Body of pancreas (tissue), 4 donors: ENCODE measurements around the gene EFCAB6. TPM values are rescaled to one million over a fixed set of nuclear protein-coding genes. Genes with fewer than 3 reads are reported as not detected.

Experiments
- ATAC-seq: fragments of 150-250 bp; one replicate; pipeline ENCODE4 v1.9.1; 2016
- DNase-seq, 4 donors: peaks; one replicate each; pipeline ENCODE4 v3.0.0-alpha.2; 2019
- H3K27ac ChIP-seq, 4 donors: fragments of 200-600 bp; sonication (generic); 1 replicate in 3 of 4; 2 replicates in 1 of 4; pipeline versions ENCODE4 v1.5.1 to v1.6.1; 2016 to 2019; ENCODE audit warnings: mild to moderate bottlenecking in 1 of 4, mixed read lengths in 1 of 4, moderate library complexity in 1 of 4
- H3K27me3 ChIP-seq, 2 donors: fragments of 200-600 bp; sonication (generic); one replicate each; pipeline ENCODE4 v1.6.0; 2016; ENCODE audit warnings: mild to moderate bottlenecking in 1 of 2
- H3K36me3 ChIP-seq, 2 donors: fragments of 200-600 bp; sonication (generic); replicated peaks in 1 of 2; 2 replicates each; pipeline ENCODE4 v1.5.1; 2016; ENCODE audit warnings: low read depth in 2 of 2; ENCODE audit not compliant: insufficient read depth in 1 of 2
- H3K4me1 ChIP-seq: fragments of 200-600 bp; sonication (generic); one replicate; pipeline ENCODE4 v1.6.0; 2016
- H3K4me3 ChIP-seq, 2 donors: fragments of 200-600 bp; sonication (generic); 1 replicate in 1 of 2; 2 replicates in 1 of 2; pipeline ENCODE4 v1.5.1; 2016 to 2019
- H3K9me3 ChIP-seq, 3 donors: fragments of 200-600 bp; sonication (generic); 1 replicate in 2 of 3; 2 replicates in 1 of 3; pipeline ENCODE4 v1.5.1; 2016
- POLR2A ChIP-seq, 3 donors: fragments of 450-650 bp; IDR thresholded peaks; one replicate each; pipeline ENCODE4 v1.6.1; 2016; ENCODE audit warnings: antibody characterized with exemption in 3 of 3, mild to moderate bottlenecking in 2 of 3
- WGBS, 2 donors: methylation state at CpG; one replicate each; pipeline ENCODE4 v1.1.5; 2017; 5-methylcytosine and 5-hydroxymethylcytosine counted together
- intact Hi-C: fragments of 100-400 bp; cut with DNase I; formaldehyde crosslinking; loops from one replicate; pipeline ENCODE4 v1.15.1; 2023
- total RNA-seq, 2 donors: library from RNA; depleted of rRNA; stranded (reverse); fragments of >200 nt; gene quantifications; one replicate each; pipeline ENCODE4 v1.1.0, GENCODE V29; 2016
- TF ChIP-seq, protein P1 (sequence below), 7 experiments: fragments of 450-650 bp in 4 of 7; fragments of 200-600 bp in 3 of 7; sonication (generic) in 3 of 7; IDR thresholded peaks; one replicate each; pipeline ENCODE4 v1.5.1; 2016 to 2019; ENCODE audit warnings: antibody characterized with exemption in 7 of 7

EFCAB6 gene
- total RNA-seq, 2 donors from 2014 or later, result 4.0 to 4.4 TPM

DNA sequence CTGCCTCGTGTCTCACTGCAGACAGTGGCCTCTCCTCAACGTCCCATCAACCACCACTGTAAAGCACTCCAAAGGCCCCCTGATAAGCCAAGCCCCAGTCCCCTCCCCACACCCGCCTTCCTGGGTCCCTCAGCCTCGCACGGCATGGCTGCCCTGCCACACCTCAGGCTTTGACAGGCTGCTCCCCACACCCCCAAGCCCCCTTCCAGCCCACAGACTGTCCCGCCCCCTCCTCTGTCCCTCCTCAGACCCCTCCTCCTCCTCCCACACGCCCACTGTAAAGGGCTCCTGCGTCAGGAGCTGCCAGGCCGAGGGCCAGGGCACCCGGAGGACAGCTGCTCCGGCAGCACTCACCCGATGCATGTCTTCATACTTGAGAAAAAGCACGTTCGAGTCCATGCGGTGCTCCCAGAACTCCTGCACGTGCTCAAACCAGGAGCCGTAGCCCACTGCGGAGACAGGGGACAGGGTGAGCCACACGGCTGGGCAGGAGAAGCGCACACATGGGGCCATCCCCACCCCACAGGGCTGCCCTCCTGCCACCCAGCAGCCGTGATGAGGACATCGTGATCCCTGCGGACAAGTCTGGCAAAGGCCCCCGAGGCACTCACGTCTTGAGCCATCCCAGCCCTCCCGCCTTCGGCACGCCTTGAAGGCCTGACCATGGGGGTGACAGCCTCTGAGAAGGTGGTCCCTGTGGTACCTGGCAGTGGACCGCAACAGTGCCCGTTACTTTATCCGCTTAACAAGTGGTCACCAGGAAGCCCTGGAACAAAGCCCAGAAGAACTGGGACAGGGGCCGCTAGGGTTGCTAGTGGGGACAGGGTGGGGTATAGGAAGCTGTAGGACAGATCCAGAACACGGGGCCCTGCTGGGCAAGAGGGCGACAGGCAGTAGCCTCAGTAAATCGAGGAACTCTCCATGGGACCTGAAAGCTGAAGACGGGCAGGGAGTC, 21.5 kb upstream of the EFCAB6 start:
- intact Hi-C loops, result no loop called here
- DNase-seq (no peak), ATAC-seq (no peak)
- TF ChIP-seq POLR2A (IDR thresholded peaks at IDR 0.05), result no peak
- TF ChIP-seq, protein P1, sequence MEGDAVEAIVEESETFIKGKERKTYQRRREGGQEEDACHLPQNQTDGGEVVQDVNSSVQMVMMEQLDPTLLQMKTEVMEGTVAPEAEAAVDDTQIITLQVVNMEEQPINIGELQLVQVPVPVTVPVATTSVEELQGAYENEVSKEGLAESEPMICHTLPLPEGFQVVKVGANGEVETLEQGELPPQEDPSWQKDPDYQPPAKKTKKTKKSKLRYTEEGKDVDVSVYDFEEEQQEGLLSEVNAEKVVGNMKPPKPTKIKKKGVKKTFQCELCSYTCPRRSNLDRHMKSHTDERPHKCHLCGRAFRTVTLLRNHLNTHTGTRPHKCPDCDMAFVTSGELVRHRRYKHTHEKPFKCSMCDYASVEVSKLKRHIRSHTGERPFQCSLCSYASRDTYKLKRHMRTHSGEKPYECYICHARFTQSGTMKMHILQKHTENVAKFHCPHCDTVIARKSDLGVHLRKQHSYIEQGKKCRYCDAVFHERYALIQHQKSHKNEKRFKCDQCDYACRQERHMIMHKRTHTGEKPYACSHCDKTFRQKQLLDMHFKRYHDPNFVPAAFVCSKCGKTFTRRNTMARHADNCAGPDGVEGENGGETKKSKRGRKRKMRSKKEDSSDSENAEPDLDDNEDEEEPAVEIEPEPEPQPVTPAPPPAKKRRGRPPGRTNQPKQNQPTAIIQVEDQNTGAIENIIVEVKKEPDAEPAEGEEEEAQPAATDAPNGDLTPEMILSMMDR (IDR thresholded peaks at IDR 0.05), result no peak
- WGBS, 2 donors, result 71 to 72% methylated on average over 19 to 33 of the region's 36 CpGs
- H3K4me3 ChIP-seq, result no peak overlapping the region
- no peaks in the 10 kb centered on the region for H3K36me3 ChIP-seq
- H3K27ac ChIP-seq, result no peak overlapping the region
- no peaks in the 10 kb centered on the region for H3K9me3 ChIP-seq
- no peaks in the 10 kb centered on the region for H3K27me3 ChIP-seq
- H3K4me1 ChIP-seq, result no peaks in the 10 kb centered on the region

DNA sequence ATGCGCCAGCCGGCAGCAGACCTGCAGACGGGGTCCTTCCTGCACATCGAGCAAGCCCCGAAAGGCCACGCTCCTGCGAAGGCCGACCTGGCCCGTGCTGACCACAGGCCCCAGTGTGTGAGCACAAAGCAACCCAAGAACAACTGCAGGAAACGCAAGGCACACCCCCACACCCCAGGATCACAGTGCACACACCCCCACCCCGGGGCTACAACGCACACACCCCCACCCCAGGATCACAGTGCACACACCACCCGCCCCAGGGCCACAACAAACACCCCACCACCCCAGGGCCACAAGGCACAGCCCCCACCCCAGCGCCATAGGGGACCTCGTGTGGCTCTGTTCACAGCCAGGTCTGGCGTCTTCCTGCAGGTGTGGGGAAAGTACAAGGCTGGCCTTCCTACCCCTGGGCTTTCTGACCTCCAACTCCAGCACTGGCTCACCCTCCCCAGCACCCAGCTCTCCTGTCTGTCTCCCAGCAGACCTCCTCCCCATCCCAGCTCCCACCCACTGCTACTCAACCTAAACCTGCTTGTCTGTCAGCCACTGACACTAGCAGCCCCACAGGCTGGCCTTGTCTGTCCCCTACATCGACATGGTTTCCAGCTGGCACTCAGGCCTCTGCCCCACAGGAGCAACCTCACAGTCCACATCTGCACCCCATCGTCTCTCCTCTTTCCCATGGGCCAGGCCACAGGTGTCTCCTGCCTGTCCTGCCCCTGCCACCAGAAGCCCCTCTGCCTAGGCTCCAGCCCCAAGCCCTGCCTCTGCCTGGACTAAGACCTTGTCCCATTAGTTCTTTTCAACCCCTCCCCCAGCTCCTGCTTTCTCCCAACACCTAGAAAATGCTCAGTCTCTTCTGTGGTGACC, 20.5 kb upstream of the EFCAB6 start:
- no peak for ATAC-seq

DNA sequence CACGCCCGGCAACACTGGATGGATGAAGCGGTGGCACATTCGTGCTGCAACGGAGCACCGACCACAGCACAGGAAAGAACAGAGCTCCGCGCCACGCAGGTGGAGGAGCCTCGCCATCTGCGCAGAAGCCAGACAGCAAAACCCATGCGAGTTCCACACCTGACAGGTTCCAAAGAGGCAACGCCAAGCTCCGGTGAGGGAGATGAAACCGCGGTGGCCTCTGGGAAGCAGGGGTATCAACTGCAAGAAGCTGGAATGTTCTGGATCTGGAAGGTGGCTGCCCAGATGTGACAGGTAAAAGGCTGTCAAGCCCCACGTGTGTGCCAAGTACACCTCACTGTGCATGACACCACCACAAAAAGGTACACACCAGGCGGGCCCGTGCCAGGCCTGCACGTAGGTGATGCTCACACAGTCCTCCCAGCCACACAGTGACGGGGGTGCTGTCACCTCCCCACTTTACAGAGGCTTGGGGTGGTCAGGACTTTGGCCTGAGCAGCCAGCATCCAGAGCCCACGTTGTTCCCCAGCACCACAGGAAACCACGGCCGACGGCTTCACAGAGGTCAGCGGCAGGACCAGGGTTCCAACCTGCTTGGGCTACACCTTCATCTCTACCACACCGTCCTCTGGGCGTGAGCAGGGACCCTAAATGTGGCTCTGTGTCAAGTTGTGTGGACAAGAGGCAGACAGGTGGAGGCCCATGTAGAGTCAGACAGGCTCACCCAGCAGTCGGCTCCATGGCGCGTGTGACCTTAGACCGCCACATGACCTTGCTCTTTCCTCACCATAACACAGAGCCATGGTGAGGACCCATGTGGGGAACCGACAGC, 19.7 kb upstream of the EFCAB6 start:
- Histone ChIP-seq H3K36me3 (no peaks in the 10 kb centered on the region), H3K4me1 (no peaks in the 10 kb centered on the region), H3K27me3 (no peaks in the 10 kb centered on the region), H3K9me3 (no peaks in the 10 kb centered on the region), H3K27ac (no peak overlapping the region), H3K4me3 (no peak overlapping the region)
- WGBS, 2 donors, result 81 to 88% methylated on average over 22 to 33 of the region's 33 CpGs
- no peak for TF ChIP-seq POLR2A (IDR thresholded peaks at IDR 0.05)
- TF ChIP-seq, protein P1 (IDR thresholded peaks at IDR 0.05), result no peak
- intact Hi-C loops, result no loop called here
- ATAC-seq (no peak), DNase-seq (no peak)

More for the DNA sequence above, 20.5 kb upstream of the EFCAB6 start:
- H3K27me3 ChIP-seq, result no peaks in the 10 kb centered on the region
- H3K4me3 ChIP-seq, result no peak overlapping the region
- WGBS, 2 donors, result 72 to 75% methylated on average over 14 of the region's 18 CpGs
- H3K27ac ChIP-seq, result no peak overlapping the region
- H3K4me1 ChIP-seq, result no peaks in the 10 kb centered on the region
- TF ChIP-seq POLR2A (IDR thresholded peaks at IDR 0.05), result no peak
- TF ChIP-seq, protein P1 (IDR thresholded peaks at IDR 0.05), result no peak
- no peak for DNase-seq
- no peaks in the 10 kb centered on the region for H3K9me3 ChIP-seq
- intact Hi-C loops, result no loop called here
- no peaks in the 10 kb centered on the region for H3K36me3 ChIP-seq

DNA sequence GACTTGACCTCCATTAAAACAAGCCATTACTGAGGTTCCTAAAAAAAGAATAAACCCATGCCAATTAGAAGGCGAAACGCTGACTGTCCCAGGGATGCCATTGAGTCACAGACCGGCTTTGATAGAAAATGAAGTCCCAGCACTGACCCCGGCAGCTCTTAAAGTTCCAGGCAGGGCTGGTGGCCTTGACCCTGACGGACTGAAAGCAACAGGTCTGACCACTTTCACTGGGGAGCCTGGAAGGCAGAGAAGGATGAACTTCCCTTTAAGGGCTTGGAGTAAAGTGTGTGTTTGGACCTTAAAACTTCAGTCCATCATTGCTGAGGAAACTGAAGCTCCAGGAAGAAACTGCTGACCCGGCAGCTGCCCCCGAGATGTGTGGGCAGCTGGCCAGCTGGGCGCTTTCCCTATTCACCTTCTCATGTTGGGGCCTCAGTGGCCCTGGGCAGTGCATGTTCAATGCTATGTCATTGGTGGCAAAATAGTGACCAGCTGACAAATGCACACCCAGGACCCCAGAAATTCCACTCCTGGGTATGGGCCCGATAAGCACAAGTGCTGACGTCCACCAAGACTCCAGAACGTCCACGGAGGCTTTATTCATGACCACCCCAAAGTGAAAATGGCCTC, 18.9 kb upstream of the EFCAB6 start:
- Histone ChIP-seq H3K36me3 (no peaks in the 10 kb centered on the region), H3K27ac (no peak overlapping the region), H3K4me3 (no peak overlapping the region), H3K27me3 (no peaks in the 10 kb centered on the region), H3K9me3 (no peaks in the 10 kb centered on the region), H3K4me1 (no peaks in the 10 kb centered on the region)
- DNase-seq, result no peak
- ATAC-seq, result no peak
- TF ChIP-seq POLR2A (IDR thresholded peaks at IDR 0.05), result no peak
- TF ChIP-seq, protein P1 (IDR thresholded peaks at IDR 0.05), result no peak
- intact Hi-C loops, result no loop called here
- 46 to 48% methylated on average over 12 of the region's 12 CpGs for WGBS, 2 donors
